ENCODE measurements around the gene USP12. TPM values are rescaled to one million over a fixed set of nuclear protein-coding genes. Genes with fewer than 3 reads are reported as not detected.
"Not testable (repeated sequence)": the region's sequence is repeated elsewhere in the genome, so short reads cannot be mapped to it uniquely, and the experiment has no call there.

Gene USP12
- total RNA-seq, 2 donors from 2014 or later, result 11.6 to 23.0 TPM

DNA sequence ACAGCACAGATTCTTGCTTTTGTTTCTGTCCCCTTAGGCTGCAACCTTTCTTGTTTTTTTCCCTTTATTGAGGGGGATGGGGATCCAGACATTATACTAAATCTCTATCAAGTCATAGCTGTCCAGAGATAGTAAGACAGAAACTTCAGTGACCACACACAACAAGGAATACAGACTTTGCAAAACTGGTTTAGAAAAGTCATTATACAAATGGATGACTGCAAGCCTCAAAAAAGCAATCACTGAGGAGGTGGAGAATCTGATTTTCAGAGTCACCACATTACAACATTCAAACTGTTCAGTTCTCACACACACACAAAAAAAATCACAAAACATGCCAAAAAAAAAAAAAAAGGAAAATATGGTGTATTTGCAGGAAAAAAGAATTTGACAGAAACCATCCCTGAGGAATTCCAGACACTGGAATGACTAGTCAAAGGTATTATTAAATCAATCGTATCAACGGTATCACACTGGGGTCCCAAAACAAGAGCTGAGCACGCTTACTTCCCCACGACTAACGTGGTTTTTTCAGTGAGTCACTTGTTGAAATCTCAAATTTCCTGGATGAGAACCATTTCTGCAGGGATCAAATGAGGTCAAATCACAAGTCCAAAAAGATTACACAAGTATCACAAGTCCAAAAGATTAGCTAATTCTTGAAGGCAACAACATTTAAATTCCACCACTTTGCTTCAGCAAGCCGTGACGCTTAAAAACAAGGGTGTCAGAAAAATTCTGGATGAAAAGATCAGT is 41.2 kb downstream of the USP12 start:
- no peaks in the 10 kb centered on the region for H3K36me3 ChIP-seq
- H3K9me3 ChIP-seq, result peaks cover 0 to 6% of the 10 kb centered on the region in 2 donors
- TF ChIP-seq, protein P1, sequence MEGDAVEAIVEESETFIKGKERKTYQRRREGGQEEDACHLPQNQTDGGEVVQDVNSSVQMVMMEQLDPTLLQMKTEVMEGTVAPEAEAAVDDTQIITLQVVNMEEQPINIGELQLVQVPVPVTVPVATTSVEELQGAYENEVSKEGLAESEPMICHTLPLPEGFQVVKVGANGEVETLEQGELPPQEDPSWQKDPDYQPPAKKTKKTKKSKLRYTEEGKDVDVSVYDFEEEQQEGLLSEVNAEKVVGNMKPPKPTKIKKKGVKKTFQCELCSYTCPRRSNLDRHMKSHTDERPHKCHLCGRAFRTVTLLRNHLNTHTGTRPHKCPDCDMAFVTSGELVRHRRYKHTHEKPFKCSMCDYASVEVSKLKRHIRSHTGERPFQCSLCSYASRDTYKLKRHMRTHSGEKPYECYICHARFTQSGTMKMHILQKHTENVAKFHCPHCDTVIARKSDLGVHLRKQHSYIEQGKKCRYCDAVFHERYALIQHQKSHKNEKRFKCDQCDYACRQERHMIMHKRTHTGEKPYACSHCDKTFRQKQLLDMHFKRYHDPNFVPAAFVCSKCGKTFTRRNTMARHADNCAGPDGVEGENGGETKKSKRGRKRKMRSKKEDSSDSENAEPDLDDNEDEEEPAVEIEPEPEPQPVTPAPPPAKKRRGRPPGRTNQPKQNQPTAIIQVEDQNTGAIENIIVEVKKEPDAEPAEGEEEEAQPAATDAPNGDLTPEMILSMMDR (IDR thresholded peaks at IDR 0.05), result no peak
- no peak overlapping the region for H3K4me3 ChIP-seq
- peak overlapping the region; percentile 33 to 40 for H3K27ac ChIP-seq
- DNase-seq (ENCODE audit: low spot score), result no peak
- peaks cover 0 to 46% of the 10 kb centered on the region in 2 donors for H3K4me1 ChIP-seq
- no peaks in the 10 kb centered on the region for H3K27me3 ChIP-seq

DNA sequence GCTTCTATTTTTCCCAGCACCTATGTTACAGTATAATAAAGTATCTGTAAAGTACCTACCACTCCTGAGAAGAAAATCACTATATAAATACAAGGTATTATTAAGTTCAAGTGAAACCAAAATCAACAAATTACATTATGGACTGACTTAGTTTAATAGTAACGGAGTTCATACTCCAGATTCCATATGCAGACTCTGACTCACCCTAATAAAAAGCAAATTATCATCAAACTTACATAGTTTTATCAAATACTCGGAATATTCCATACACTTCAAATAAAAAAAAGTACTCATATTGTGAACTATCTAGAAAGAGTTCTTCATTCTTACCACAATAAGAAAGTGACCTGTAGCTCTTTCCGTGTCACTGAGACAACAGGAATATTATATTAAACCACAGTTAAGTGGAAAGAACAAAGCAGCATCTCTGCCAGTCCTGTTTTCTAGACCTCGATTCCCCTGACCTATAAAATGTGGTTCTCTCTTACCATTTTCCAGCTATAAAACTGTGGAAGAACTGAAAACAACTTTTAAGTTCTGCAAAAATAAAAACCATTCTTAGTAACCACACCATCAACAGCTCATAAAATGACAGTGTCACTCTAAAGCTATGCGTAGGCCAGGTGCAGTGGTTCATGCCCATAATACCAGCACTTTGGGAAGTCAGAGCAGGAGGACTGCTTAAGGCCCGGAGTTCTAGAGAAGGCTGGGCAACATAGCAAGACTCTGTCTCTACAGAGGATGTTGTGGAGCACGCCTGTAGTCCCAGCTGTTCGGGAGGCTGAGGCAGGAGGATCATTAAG is 42.6 kb downstream of the USP12 start:
- Histone ChIP-seq H3K36me3 (no peaks in the 10 kb centered on the region), H3K4me1 (peaks cover 0 to 47% of the 10 kb centered on the region in 2 donors), H3K4me3 (no peak overlapping the region), H3K27me3 (no peaks in the 10 kb centered on the region), H3K27ac (no peak overlapping the region), H3K9me3 (peaks cover 0 to 6% of the 10 kb centered on the region in 2 donors)
- TF ChIP-seq, protein P1 (IDR thresholded peaks at IDR 0.05), result no peak
- no peak for DNase-seq (ENCODE audit: low spot score)

DNA sequence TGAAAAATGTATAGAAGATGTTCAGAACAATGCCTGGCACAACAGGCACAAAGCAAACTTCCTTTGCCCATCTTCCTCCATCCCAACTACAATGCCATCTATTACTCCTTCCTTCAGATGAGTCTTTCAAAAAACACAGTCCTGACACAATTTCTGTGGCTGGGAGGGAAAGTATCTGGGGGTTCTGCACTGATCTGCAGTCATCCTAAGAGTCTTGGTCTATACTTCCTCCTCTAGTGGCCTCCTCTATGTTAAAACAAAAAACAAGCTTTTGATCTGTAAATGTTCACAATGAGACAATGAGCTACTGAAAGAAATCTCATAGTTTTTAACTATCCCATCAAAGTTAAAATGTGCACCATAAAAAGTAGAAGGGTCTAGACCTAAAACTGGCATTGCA is 44.8 kb downstream of the USP12 start:
- no peak for DNase-seq (ENCODE audit: low spot score)
- Histone ChIP-seq H3K9me3 (peaks cover 0 to 6% of the 10 kb centered on the region in 2 donors), H3K27me3 (no peaks in the 10 kb centered on the region), H3K4me3 (no peak overlapping the region), H3K4me1 (peaks cover 0 to 38% of the 10 kb centered on the region in 2 donors), H3K36me3 (no peaks in the 10 kb centered on the region), H3K27ac (no peak overlapping the region)
- TF ChIP-seq, protein P1 (IDR thresholded peaks at IDR 0.05), result no peak

DNA sequence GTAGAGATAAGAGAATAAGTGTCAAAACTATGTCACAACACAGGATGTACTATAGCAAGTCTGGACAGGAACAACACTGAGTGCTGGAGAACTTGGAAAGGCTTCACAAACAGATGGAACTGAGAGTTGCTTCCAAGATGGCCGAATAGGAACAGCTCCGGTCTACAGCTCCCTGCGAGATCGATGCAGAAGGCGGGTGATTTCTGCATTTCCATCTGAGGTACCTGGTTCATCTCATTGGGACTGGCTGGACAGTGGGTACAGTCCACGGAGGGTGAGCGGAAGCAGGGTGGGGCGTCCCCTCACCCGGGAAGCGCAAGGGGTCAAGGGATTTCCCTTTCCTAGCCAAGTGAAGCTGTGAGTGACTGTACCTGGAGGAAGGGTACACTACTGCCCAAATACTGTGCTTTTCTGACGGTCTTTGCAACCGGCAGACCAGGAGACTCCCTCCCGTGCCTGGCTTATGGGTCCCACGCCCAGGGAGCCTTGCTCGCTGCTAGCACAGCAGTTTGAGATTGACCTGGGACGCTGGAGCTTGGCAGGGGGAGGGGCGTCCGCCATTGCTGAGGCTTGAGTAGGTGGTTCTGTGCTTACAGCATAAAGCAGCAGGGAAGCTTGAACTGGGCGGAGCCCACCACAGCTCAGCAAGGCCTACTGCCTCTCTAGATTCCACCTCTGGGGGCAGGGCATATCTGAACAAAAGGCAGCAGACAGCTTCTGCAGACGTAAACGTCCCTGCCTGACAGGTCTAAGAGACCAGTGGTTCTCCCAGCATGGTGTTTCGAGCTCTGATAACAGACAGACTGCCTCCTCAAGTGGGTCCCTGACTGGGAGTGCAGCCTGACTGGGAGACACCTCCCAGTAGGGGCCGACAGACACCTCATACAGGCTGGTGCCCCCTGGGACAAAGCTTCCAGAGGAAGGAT is 46.0 kb downstream of the USP12 start:
- Histone ChIP-seq H3K36me3 (no peaks in the 10 kb centered on the region), H3K27me3 (no peaks in the 10 kb centered on the region), H3K27ac (no peak overlapping the region), H3K4me1 (peaks cover 0 to 37% of the 10 kb centered on the region in 2 donors), H3K9me3 (peaks cover 0 to 6% of the 10 kb centered on the region in 2 donors), H3K4me3 (no peak overlapping the region)
- no peak for DNase-seq (ENCODE audit: low spot score)
- TF ChIP-seq, protein P1 (IDR thresholded peaks at IDR 0.05), result no peak

DNA sequence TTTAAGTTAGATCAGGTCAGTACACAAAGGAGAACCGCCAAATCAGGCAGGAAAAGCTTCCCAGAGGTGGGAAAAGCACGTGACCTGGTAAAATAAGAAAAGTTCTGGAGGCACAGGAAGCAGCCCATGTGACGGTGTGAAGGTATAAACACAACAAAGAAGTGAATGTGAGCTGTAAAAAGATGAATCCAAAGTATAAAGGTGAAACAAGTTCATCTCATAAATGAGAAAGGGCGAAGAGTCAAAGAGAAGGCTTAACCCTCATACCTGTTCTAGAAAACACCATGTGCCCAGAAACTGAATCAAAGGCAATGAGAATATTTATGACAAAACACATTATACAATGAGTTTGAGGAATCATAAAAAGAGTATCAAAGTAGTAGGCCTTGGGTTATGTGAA is 47.0 kb downstream of the USP12 start:
- H3K4me3 ChIP-seq, result no peak overlapping the region
- TF ChIP-seq, protein P1 (IDR thresholded peaks at IDR 0.05), result no peak
- no peaks in the 10 kb centered on the region for H3K36me3 ChIP-seq
- no peak for DNase-seq (ENCODE audit: low spot score)
- no peaks in the 10 kb centered on the region for H3K27me3 ChIP-seq
- no peaks in the 10 kb centered on the region for H3K9me3 ChIP-seq
- H3K27ac ChIP-seq, result no peak overlapping the region
- peaks cover 0 to 37% of the 10 kb centered on the region in 2 donors for H3K4me1 ChIP-seq

DNA sequence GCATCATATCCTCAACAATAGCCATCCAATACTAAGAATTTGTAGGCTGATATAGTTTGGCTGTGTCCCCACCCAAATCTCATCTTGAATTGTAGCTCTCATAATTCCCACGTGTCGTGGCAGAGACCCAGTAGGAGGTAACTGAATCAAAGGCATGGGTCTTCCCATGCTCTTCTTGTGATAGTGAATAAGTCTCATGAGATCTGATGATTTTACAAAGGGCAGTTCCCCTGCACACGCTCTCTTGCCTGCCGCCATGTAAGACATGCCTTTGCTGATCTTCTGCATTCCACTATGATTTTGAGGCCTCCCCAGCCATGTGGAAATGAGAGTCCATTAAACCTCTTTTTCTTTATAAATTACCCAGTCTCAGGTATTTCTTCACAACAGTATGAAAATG is 48.2 kb downstream of the USP12 start:
- not testable (repeated sequence) for H3K9me3 ChIP-seq; DNase-seq (ENCODE audit: low spot score)
- peaks cover 0 to 38% of the 10 kb centered on the region in 2 donors for H3K4me1 ChIP-seq

More for the DNA sequence above, 48.2 kb downstream of the USP12 start:
- H3K4me3 ChIP-seq, H3K36me3 ChIP-seq, H3K27ac ChIP-seq, H3K27me3 ChIP-seq: not testable (repeated sequence)
